Thoracic aorta (tissue), 2 donors: Measurements from ENCODE around the gene CES3. TPM values are rescaled to one million over a fixed set of nuclear protein-coding genes. Genes with fewer than 3 reads are reported as not detected.

Experiments
- ATAC-seq: fragments of 150-250 bp; one replicate; pipeline ENCODE4 v1.8.0; 2017; ENCODE audit warnings: low read depth; ENCODE audit not compliant: insufficient number of reproducible peaks, low FRiP score
- DNase-seq: peaks from one replicate; pipeline ENCODE4 v3.0.0-alpha.2; 2020; ENCODE audit warnings: low spot score
- H3K27ac ChIP-seq, 2 donors: fragments of 200-600 bp; sonication (generic); 1 replicate in 1 of 2; 2 replicates in 1 of 2; pipeline ENCODE4 v1.5.1; 2016; ENCODE audit warnings: mild to moderate bottlenecking in 2 of 2, moderate library complexity in 2 of 2
- H3K27me3 ChIP-seq: fragments of 200-600 bp; sonication (generic); replicated peaks from 2 replicates; pipeline ENCODE4 v1.6.0; 2016; ENCODE audit warnings: mild to moderate bottlenecking; ENCODE audit not compliant: insufficient read depth
- H3K36me3 ChIP-seq: fragments of 200-600 bp; sonication (generic); one replicate; pipeline ENCODE4 v1.5.1; 2016
- H3K4me1 ChIP-seq, 2 donors: fragments of 200-600 bp; sonication (generic); 1 replicate in 1 of 2; 2 replicates in 1 of 2; pipeline versions ENCODE4 v1.5.1 to v1.6.0; 2016; ENCODE audit warnings: low read depth in 2 of 2, mild to moderate bottlenecking in 1 of 2; ENCODE audit not compliant: control insufficient read depth in 1 of 2
- H3K4me3 ChIP-seq: fragments of 200-600 bp; sonication (generic); 2 replicates; pipeline ENCODE4 v1.5.1; 2016; ENCODE audit warnings: mild to moderate bottlenecking
- H3K9me3 ChIP-seq: fragments of 200-600 bp; sonication (generic); 2 replicates; pipeline ENCODE4 v1.5.1; 2016
- CTCF ChIP-seq: fragments of 200-600 bp; sonication (generic); IDR thresholded peaks from one replicate; pipeline ENCODE4 v1.5.1; 2019; ENCODE audit warnings: antibody characterized with exemption
- total RNA-seq, 2 donors: library from RNA; depleted of rRNA; stranded (reverse); fragments of >200 nt; gene quantifications; one replicate each; pipeline versions ENCODE4 v1.1.0 to v1.2.3, GENCODE V29; 2016

CES3 gene
- total RNA-seq, 2 donors from 2014 or later, result 0.63 to 1.1 TPM

GRCh38 chr16:66923866-66924265 is 37.2 kb upstream of the CES3 start:
- H3K36me3 ChIP-seq, result peaks cover 7% of the 10 kb centered on the region
- peak overlapping the region; percentile 95 for H3K27ac ChIP-seq
- no peaks in the 10 kb centered on the region for H3K27me3 ChIP-seq
- H3K9me3 ChIP-seq, result no peaks in the 10 kb centered on the region
- TF ChIP-seq CTCF, result no peak
- peak overlapping the region; percentile 84 for H3K4me3 ChIP-seq
- no peak for ATAC-seq
- DNase-seq, result no peak
- H3K4me1 ChIP-seq, result peaks cover 27 to 65% of the 10 kb centered on the region in 2 donors

GRCh38 chr16:66924527-66925321 is 36.3 kb upstream of the CES3 start:
- peaks cover 7% of the 10 kb centered on the region for H3K36me3 ChIP-seq
- peak; percentile 43 for TF ChIP-seq CTCF
- DNase-seq (no peak), ATAC-seq (no peak)
- H3K27ac ChIP-seq, result peak overlapping the region; percentile 95
- H3K9me3 ChIP-seq, result no peaks in the 10 kb centered on the region
- H3K4me1 ChIP-seq, result peaks cover 27 to 67% of the 10 kb centered on the region in 2 donors
- H3K27me3 ChIP-seq, result no peaks in the 10 kb centered on the region
- peak overlapping the region; percentile 84 for H3K4me3 ChIP-seq

GRCh38 chr16:66925322-66925840 is 35.7 kb upstream of the CES3 start, which contains the start of gene RRAD:
TSS of gene RRAD (minus strand) at chr16:66925535. CDS start at chr16:66925179, 356 bp downstream.
- DNase-seq (peak; percentile 69), ATAC-seq (peak; percentile 34)
- peak; percentile 29 for TF ChIP-seq CTCF
- Histone ChIP-seq H3K9me3 (no peaks in the 10 kb centered on the region), H3K27ac (peak within 1 kb of the TSS; percentile 95), H3K4me3 (peak within 1 kb of the TSS; percentile 84), H3K36me3 (peaks cover 7% of the 10 kb centered on the region), H3K4me1 (peaks cover 27 to 67% of the 10 kb centered on the region in 2 donors), H3K27me3 (no peaks in the 10 kb centered on the region)

GRCh38 chr16:66926171-66926947 is 34.7 kb upstream of the CES3 start:
- Histone ChIP-seq H3K36me3 (peaks cover 7% of the 10 kb centered on the region), H3K27ac (peak overlapping the region; percentile 95), H3K4me3 (peak overlapping the region; percentile 84), H3K27me3 (no peaks in the 10 kb centered on the region), H3K9me3 (no peaks in the 10 kb centered on the region), H3K4me1 (peaks cover 27 to 61% of the 10 kb centered on the region in 2 donors)
- no peak for ATAC-seq
- no peak for DNase-seq
- no peak for TF ChIP-seq CTCF

- H3K4me3 ChIP-seq, result no peak overlapping the region
- peak overlapping the region; percentile 95 for H3K27ac ChIP-seq
- H3K9me3 ChIP-seq, result no peaks in the 10 kb centered on the region
- DNase-seq (no peak), ATAC-seq (no peak)
- H3K4me1 ChIP-seq, result peaks cover 27 to 55% of the 10 kb centered on the region in 2 donors
- H3K36me3 ChIP-seq, result peaks cover 3% of the 10 kb centered on the region
- no peak for TF ChIP-seq CTCF
- H3K27me3 ChIP-seq, result no peaks in the 10 kb centered on the region
Observed at GRCh38 chr16:66926961-66927436, 34.1 kb upstream of the CES3 start.
